ENCODE data around the gene GET3.

GET3 gene

DNA sequence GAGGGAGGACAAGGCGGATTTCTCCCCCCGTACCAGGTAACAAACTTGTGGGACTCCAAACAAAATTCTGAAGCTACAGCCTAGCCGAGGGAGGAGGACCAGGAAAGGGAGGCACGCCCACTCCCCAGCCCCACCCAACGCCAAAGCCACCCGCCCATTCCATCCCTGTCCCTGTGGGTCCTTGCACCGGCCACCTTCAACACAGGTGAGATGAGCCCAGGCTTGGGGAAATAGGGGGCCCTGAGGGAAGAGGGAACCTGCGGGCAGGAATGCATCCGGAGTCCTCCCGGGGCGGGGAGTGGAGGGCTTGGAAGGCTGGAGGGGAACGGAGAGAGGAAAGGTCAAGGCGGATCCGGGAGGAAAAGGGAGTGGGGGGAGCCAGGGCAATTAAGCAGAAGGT, 14.3 kb downstream of the GET3 start, which contains the start of gene BEST2:
Gene BEST2 (plus strand): TSS at position 157 of the 400 bp plus-strand sequence. CDS start 802 bp downstream, outside the sequence.
- Mint-ChIP-seq H3K4me1 (peaks cover 5% of the 10 kb centered on the region), H3K9me3 (peaks cover 12% of the 10 kb centered on the region), H3K27ac (no peak within 1 kb of the TSS), H3K36me3 (peaks cover 18% of the 10 kb centered on the region), H3K27me3 (peaks cover 67% of the 10 kb centered on the region), H3K4me3 (no peak within 1 kb of the TSS)
- CTCF ChIA-PET: interaction anchor here (0.8 kb wide), 1 partner anchor 9 kb away, joined by 3 read pairs; no protein-coding TSS in a partner anchor
- no peak for DNase-seq

DNA sequence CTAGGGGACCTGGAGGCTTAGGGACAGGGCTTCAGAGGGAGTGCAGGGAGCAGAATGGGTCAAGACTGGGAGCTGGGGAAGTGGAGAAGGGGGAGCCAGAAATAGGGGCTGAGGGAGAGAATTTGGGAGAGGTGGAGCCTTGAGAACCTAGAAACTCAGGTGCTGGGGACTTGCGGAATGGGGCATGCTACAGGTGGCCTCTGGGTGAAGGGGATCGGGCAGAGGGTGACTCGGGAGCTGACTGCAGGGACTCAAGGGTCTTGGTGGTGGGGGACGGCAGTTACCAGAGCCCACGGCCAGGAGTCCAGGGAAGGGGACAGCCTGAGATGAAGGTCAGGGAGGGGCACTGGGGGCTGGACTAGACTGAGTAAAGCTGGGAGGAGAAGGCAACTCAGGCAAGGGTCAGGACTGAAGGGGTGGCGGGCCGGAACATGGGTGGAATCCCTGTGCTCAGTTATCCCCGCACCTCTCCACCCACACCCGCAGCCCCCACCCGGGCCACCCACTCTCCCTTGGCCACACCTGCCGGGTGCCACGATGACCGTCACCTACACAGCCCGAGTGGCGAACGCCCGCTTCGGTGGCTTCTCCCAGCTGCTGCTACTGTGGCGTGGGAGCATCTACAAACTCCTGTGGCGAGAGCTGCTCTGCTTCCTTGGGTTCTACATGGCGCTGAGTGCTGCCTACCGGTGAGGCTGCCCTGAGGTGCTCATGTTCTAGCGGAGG, 14.9 kb downstream of the GET3 start:
- Mint-ChIP-seq H3K4me1 (peaks cover 5% of the 10 kb centered on the region), H3K4me3 (no peak overlapping the region), H3K36me3 (peaks cover 12% of the 10 kb centered on the region), H3K27ac (no peak overlapping the region), H3K27me3 (peaks cover 70% of the 10 kb centered on the region), H3K9me3 (peaks cover 12% of the 10 kb centered on the region)
- no peak for DNase-seq
- CTCF ChIA-PET: interaction anchor here (0.8 to 1.5 kb wide), 2 partner anchors 8 to 14 kb away, joined by 3 to 4 read pairs; no protein-coding TSS in a partner anchor

- Mint-ChIP-seq H3K27me3 (peaks cover 85% of the 10 kb centered on the region), H3K4me3 (no peak overlapping the region), H3K9me3 (no peaks in the 10 kb centered on the region), H3K4me1 (peaks cover 8% of the 10 kb centered on the region), H3K27ac (no peak overlapping the region), H3K36me3 (no peaks in the 10 kb centered on the region)
- CTCF ChIA-PET: interaction anchor here (1.0 to 30.6 kb wide), 9 partner anchors 11 to 695 kb away, joined by 3 to 706 read pairs (median 5); partner anchors contain the start of genes GET3, JUNB, PRDX2 and THSD8
- DNase-seq: no peak
These were observed 17.3 kb downstream of the GET3 start for GRCh38 chr19:12754465-12755196.

- Mint-ChIP-seq H3K27ac (no peak overlapping the region), H3K27me3 (peaks cover 74% of the 10 kb centered on the region), H3K4me3 (no peak overlapping the region)
These were observed 19.0 kb downstream of the GET3 start for GRCh38 chr19:12756150-12756883.

GRCh38 chr19:12757544-12758274, 20.4 kb downstream of the GET3 start:
- peak; percentile 76 for DNase-seq
- CTCF ChIA-PET: interaction anchor here (0.9 to 30.6 kb wide), 17 partner anchors 8 to 106 kb away, joined by 3 to 706 read pairs (median 9); partner anchors contain the start of genes GET3, JUNB, PRDX2 and RNASEH2A

More at GRCh38 chr19:12756150-12756883, 19.0 kb downstream of the GET3 start:
- H3K36me3 Mint-ChIP-seq: no peaks in the 10 kb centered on the region
- CTCF ChIA-PET: interaction anchor here (0.8 to 30.6 kb wide), 8 partner anchors 9 to 41 kb away, joined by 3 to 706 read pairs (median 13); partner anchors contain the start of genes GET3, JUNB, PRDX2 and THSD8
- DNase-seq: no peak
- H3K9me3 Mint-ChIP-seq: no peaks in the 10 kb centered on the region
- peaks cover 8% of the 10 kb centered on the region for H3K4me1 Mint-ChIP-seq

GRCh38 chr19:12759686-12760085, 22.4 kb downstream of the GET3 start:
- DNase-seq: no peak
- H3K27me3 Mint-ChIP-seq: peaks cover 46% of the 10 kb centered on the region
- CTCF ChIA-PET: interaction anchor here (1.1 to 30.6 kb wide), 12 partner anchors 9 to 90 kb away, joined by 4 to 706 read pairs (median 12); partner anchors contain the start of genes HOOK2, JUNB, PRDX2 and THSD8
- H3K9me3 Mint-ChIP-seq: no peaks in the 10 kb centered on the region
- no peak overlapping the region for H3K4me3 Mint-ChIP-seq
- H3K27ac Mint-ChIP-seq: no peak overlapping the region
- no peaks in the 10 kb centered on the region for H3K36me3 Mint-ChIP-seq
- H3K4me1 Mint-ChIP-seq: peaks cover 8% of the 10 kb centered on the region

More at GRCh38 chr19:12757544-12758274, 20.4 kb downstream of the GET3 start:
- Mint-ChIP-seq H3K36me3 (no peaks in the 10 kb centered on the region), H3K9me3 (no peaks in the 10 kb centered on the region), H3K4me1 (peaks cover 8% of the 10 kb centered on the region), H3K27ac (no peak overlapping the region), H3K27me3 (peaks cover 63% of the 10 kb centered on the region), H3K4me3 (no peak overlapping the region)

DNA sequence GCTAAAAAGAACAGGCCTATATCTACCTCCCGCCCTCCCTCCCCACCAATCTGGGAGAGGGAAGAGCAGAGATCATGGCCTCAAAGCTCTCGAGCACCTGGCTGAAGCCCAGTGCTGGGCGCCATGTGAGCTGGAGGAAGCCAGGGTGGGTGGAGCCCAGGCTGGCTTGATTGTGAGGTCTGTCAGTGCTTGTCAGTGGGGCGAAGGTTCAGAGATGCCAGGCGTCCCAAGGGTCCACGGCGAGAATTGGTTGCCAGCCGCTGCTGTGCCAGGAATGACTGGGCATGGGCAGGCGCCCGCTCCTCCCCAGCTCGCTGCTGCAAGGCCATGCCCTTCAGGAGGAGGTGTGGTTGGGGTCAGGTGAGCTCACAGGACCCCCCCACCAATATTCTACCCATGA, 25.8 kb downstream of the GET3 start:
- Mint-ChIP-seq H3K36me3 (no peaks in the 10 kb centered on the region), H3K9me3 (no peaks in the 10 kb centered on the region), H3K4me1 (peaks cover 11% of the 10 kb centered on the region), H3K4me3 (no peak overlapping the region), H3K27me3 (peaks cover 27% of the 10 kb centered on the region), H3K27ac (no peak overlapping the region)
- CTCF ChIA-PET: interaction anchor here (0.9 to 30.6 kb wide), 8 partner anchors 14 to 86 kb away, joined by 3 to 706 read pairs (median 5); partner anchors contain the start of genes JUNB, PRDX2 and THSD8
- DNase-seq: no peak

DNA sequence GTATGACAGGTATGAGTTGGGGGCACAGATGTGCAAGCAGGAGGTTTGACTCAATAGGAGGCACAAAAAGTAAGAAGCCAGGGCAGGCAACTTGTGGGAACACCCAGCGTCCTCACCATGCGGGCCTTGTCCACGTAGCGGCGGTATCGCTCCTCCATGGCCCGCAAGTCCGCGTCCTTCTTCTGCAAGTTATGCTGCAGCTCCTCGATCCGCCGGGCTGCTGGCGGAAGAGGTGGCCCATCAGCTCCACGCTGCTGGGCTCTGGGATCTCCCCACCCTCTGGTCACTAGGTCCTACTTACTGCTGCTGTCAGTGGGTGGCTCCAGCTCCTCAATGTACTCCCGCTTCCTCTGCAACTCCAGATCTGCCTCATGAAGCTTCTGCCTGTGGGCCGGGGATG, 27.4 kb downstream of the GET3 start:
- Mint-ChIP-seq H3K4me1 (peaks cover 9% of the 10 kb centered on the region), H3K9me3 (no peaks in the 10 kb centered on the region), H3K36me3 (no peaks in the 10 kb centered on the region), H3K4me3 (no peak overlapping the region), H3K27me3 (peaks cover 12% of the 10 kb centered on the region), H3K27ac (no peak overlapping the region)
- no peak for DNase-seq
- CTCF ChIA-PET: interaction anchor here (0.9 to 30.6 kb wide), 11 partner anchors 8 to 170 kb away, joined by 3 to 706 read pairs (median 9); partner anchors contain the start of genes GET3, JUNB, PRDX2 and THSD8

DNA sequence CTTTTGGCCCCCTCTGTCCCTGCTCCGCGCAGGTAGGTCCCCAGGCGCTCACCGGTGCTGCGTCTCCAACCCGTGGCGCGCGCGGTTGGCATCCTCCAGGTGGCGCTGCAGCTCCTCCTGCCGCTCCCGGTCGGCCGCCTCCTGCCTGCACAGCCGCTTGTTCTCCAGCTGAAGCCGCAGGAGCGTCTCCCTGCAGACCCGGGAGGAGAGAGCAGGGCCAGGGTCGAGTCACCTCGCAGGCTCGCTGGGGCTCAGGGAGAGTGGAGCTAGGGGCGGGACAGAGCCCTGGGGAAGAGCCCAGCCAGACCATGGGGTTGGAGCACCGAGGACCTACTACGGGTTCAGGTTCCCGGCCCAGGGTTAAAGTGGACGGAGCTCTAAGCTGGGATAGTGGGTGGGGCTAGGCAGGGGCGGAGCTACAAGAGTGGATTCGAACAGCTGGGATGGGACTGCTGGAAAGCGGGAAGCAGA, 28.8 kb downstream of the GET3 start:
- Mint-ChIP-seq H3K4me3 (peak overlapping the region; percentile 38), H3K36me3 (no peaks in the 10 kb centered on the region), H3K27ac (no peak overlapping the region), H3K4me1 (peaks cover 7% of the 10 kb centered on the region), H3K9me3 (no peaks in the 10 kb centered on the region), H3K27me3 (peaks cover 8% of the 10 kb centered on the region)
- DNase-seq: peak; percentile 90
- CTCF ChIA-PET: interaction anchor here (0.6 to 30.6 kb wide), 22 partner anchors 10 to 1207 kb away, joined by 3 to 706 read pairs (median 6); partner anchors contain the start of genes DNASE2, ELOF1, HOOK2 and JUNB

DNA sequence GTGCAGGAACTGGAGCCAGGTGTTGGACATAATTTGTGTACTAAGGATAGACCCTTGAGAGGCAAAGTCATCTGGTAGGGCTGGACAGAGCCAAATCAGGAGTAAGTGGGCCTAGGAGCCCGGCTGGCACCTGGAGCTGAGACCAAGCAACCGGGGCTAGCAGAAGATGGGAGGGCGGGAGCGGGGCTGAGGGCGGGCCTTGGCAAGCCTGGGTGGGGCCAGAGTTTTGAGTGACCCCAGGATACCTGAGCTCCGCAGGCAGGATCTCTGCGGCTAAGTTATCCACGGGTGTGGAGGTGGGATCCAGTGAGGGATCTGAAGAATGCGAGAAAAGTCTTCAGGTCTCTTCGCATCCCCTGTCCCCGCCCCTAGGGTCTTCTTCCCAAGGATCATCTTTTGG, 29.9 kb downstream of the GET3 start:
- no peaks in the 10 kb centered on the region for H3K9me3 Mint-ChIP-seq
- no peaks in the 10 kb centered on the region for H3K36me3 Mint-ChIP-seq
- no peak overlapping the region for H3K27ac Mint-ChIP-seq
- peaks cover 9% of the 10 kb centered on the region for H3K27me3 Mint-ChIP-seq
- peaks cover 13% of the 10 kb centered on the region for H3K4me1 Mint-ChIP-seq
- no peak overlapping the region for H3K4me3 Mint-ChIP-seq
- DNase-seq: no peak
- CTCF ChIA-PET: interaction anchor here (0.6 to 30.6 kb wide), 11 partner anchors 11 to 198 kb away, joined by 3 to 706 read pairs (median 6); partner anchors contain the start of genes DNASE2, JUNB, PRDX2 and THSD8

DNA sequence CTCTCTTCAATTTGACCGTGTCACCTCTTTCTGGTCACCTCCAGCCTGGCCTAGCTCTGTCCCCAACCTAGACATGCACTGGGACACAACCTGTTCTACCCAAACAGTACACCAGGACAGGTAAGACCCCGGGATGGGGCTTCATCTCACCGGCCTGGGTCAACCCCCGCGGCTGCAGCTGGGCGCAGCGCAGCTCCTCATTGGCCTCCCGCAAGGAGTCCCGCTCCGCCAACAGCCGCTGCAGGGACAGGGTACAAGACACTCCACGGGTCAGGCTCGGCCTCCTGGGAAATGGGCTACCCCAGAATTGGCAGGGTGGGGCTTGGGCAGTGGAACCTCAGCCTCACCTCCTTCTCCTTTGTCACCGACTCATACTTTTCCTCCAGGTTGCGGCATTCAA, 30.4 kb downstream of the GET3 start:
- CTCF ChIA-PET: interaction anchor here (0.6 to 30.6 kb wide), 8 partner anchors 11 to 199 kb away, joined by 3 to 706 read pairs (median 6); partner anchors contain the start of genes DNASE2, JUNB, PRDX2 and THSD8
- H3K9me3 Mint-ChIP-seq: no peaks in the 10 kb centered on the region
- peaks cover 14% of the 10 kb centered on the region for H3K27me3 Mint-ChIP-seq
- H3K27ac Mint-ChIP-seq: no peak overlapping the region
- H3K4me3 Mint-ChIP-seq: no peak overlapping the region
- H3K4me1 Mint-ChIP-seq: peaks cover 17% of the 10 kb centered on the region
- DNase-seq: no peak
- H3K36me3 Mint-ChIP-seq: no peaks in the 10 kb centered on the region

DNA sequence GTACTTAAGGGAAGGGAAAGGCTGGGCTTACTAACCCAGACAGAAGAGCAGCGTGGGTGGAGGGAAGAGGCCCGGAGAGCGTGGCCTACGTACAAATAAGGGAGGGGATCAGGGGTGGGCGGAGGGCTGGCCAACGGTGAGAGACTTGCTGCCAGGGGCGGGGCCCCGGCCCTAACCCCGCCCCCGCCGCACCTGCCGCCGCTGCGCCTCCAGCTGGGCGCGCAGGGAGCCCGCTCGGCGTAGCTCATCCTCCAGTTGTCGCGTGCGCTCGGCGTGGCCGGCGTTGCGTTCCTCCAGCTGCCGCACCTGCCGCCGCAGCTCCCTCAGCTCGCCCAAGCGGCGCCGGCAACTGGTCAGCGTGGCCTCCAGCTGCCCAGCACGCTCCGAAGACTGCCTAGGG, 32.4 kb downstream of the GET3 start:
- Mint-ChIP-seq H3K9me3 (no peaks in the 10 kb centered on the region), H3K4me1 (peaks cover 28% of the 10 kb centered on the region), H3K27ac (no peak overlapping the region), H3K4me3 (no peak overlapping the region), H3K36me3 (no peaks in the 10 kb centered on the region), H3K27me3 (peaks cover 24% of the 10 kb centered on the region)
- DNase-seq: peak; percentile 65
- CTCF ChIA-PET: interaction anchor here (0.9 to 30.6 kb wide), 5 partner anchors 8 to 78 kb away, joined by 3 to 706 read pairs (median 4); partner anchors contain the start of genes JUNB, PRDX2 and THSD8
